PFSK-1 (cell line): ENCODE measurements around the gene PTOV1.

Experiments used
- POLR2AphosphoS5 ChIP-seq: IDR thresholded peaks from 2 replicates; pipeline ENCODE4 v1.6.1; 2012; ENCODE audit warnings: low read depth, mild to moderate bottlenecking, control low read depth, low read length, moderate library complexity
- SIN3A ChIP-seq: IDR thresholded peaks from 2 replicates; pipeline ENCODE4 v1.6.1; 2012; ENCODE audit warnings: mild to moderate bottlenecking, low read length, moderate library complexity, borderline replicate concordance; ENCODE audit not compliant: insufficient read depth
- TAF1 ChIP-seq: IDR thresholded peaks from 2 replicates; pipeline ENCODE4 v1.6.1; 2012; ENCODE audit warnings: low read length, control low read depth, borderline replicate concordance; ENCODE audit not compliant: insufficient read depth

DNA sequence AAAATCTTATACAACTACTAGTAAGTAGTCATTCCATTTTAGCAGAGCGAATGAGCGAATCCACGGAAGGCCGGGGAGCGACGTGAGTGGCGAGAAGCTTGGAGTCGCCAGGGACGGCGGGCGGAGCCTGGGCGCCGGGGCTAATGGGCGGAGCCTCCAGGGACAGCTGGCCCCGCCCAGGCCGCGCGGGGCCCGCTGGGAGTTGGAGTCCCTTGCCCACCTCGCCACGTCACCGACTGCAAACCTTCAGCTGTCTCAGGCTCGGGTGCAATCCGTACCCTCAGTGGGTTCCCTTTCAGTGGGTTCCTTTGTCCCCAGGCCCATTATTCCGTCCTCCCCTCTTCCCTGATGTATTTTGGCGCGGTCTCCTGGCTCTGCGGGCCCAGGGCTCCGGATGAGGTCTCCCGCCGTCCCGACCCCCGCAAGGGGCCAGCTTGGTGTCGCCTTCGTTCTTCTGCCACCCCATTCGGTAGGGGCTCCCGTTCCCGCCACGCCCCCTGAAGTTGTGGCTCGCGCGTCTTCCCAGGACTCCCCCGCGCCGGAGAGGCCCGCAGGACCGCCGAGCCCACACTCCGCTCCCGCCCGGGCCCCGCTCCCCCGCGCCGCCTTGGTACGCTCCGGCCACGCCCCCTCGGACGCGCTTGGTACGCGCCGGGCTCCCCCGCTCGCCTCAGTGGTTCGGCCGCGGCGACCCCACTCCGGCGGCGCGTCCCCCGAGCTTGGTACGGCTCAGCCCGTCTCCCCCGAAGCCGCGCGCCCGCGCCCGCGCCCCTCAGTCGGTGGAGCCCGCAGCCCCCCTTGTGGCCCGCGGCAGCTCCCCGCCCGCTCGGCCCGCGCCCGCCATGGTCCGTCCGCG, at the start of gene PTOV1:
- TF ChIP-seq TAF1 (no peak; the same call in 1 of the 2 replicates), SIN3A (no peak), POLR2AphosphoS5 (peak; percentile 76)
